ENCODE data around the gene GPC1. TPM values are rescaled to one million over a fixed set of nuclear protein-coding genes. Genes with fewer than 3 reads are reported as not detected.

GPC1 gene
- total and polyA plus RNA-seq, 2 donors (not counting 3 experiments of a cell fraction or from before 2014, with no cell fraction given), result 9.6 to 31.1 TPM

GRCh38 chr2:240500561-240501423, 65.3 kb downstream of the GPC1 start:
- no TSS peak for BruUV-seq (replicated peaks)
- DNase-seq (ENCODE audit: low read depth, low spot score), result no peak
- intact Hi-C loops (cut with micrococcal nuclease) (no loop called here), dilution Hi-C loops (cut with MboI; ENCODE audit: extremely low pct_ligation_motif_present, low sequenced_read_pairs) (no loop called here)
- H3K4me2 ChIP-seq (ENCODE audit: insufficient read depth, low read length), result no peak overlapping the region
- FAIRE-seq, result no peak
- ChIA-PET CTCF (no interaction called here), POLR2A (no interaction called here)
- no peaks in the 10 kb centered on the region for H3K9me1 ChIP-seq (replicated peaks; ENCODE audit: control insufficient read depth, extremely low read depth, insufficient read depth, low read length)
- H3K36me3 ChIP-seq (ENCODE audit: control insufficient read depth in 2 of 2, extremely low read depth in 1 of 2, insufficient read depth in 2 of 2, low read length in 2 of 2), result no peaks in the 10 kb centered on the region
- no peak for TF ChIP-seq FOS (IDR thresholded peaks at IDR 0.05; ENCODE audit: borderline replicate concordance, insufficient read depth, low read length)
- TF ChIP-seq JUN (IDR thresholded peaks at IDR 0.05; ENCODE audit: borderline replicate concordance, insufficient read depth, insufficient read length, low read depth), result no peak
- no peaks in the 10 kb centered on the region for H4K20me1 ChIP-seq (replicated peaks; ENCODE audit: control insufficient read depth, extremely low read depth, insufficient read depth, low read length)
- H3K9me3 ChIP-seq (replicated peaks; ENCODE audit: control insufficient read depth, insufficient read depth, low read length), result no peaks in the 10 kb centered on the region
- H3K27ac ChIP-seq (ENCODE audit: insufficient read depth, low read depth, low read length), result no peak overlapping the region
- H3K4me1 ChIP-seq (ENCODE audit: control insufficient read depth, extremely low read depth, insufficient read depth, low read length), result no peaks in the 10 kb centered on the region
- no peak overlapping the region for H2AFZ ChIP-seq (ENCODE audit: low read depth, low read length)
- no peaks in the 10 kb centered on the region for H3K27me3 ChIP-seq (ENCODE audit: control insufficient read depth in 2 of 2, insufficient read depth in 2 of 2, low read length in 2 of 2)
- H3K9ac ChIP-seq (replicated peaks; ENCODE audit: extremely low read depth, insufficient read depth, low read length), result no peak overlapping the region
- no peak overlapping the region for H3K4me3 ChIP-seq (replicated peaks in 1 of 3; ENCODE audit: insufficient read depth in 1 of 3, low read depth in 1 of 3, low read length in 3 of 3)
- no peaks in the 10 kb centered on the region for H3K79me2 ChIP-seq (ENCODE audit: control insufficient read depth, insufficient read depth, low read length)

DNA sequence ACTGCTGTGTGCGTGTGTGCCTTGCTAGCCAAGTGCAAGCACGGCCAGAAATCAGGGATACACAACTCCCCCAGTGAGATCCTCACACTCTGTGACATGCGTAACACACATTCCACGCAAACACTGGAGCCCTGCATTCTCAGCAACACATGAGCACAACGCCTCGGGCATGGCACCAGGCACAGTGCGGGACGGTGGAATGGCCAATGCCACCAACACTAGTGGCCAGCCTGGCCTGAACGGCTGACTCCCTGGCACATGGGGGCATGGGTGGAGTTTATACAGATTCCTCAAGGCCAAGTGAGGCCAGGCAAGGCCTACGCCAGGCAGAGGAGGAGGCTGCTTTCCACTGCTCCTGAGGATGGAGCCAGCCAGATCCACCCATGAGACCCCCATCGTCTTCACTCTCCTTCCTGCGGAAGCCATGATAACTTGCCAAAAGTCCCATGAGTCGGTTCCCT, 66.1 kb downstream of the GPC1 start:
- Histone ChIP-seq H4K20me1 (replicated peaks; ENCODE audit: control insufficient read depth, extremely low read depth, insufficient read depth, low read length) (no peaks in the 10 kb centered on the region), H3K27me3 (ENCODE audit: control insufficient read depth in 2 of 2, insufficient read depth in 2 of 2, low read length in 2 of 2) (no peaks in the 10 kb centered on the region), H3K27ac (ENCODE audit: insufficient read depth, low read depth, low read length) (no peak overlapping the region), H3K79me2 (ENCODE audit: control insufficient read depth, insufficient read depth, low read length) (no peaks in the 10 kb centered on the region), H3K9me3 (replicated peaks; ENCODE audit: control insufficient read depth, insufficient read depth, low read length) (no peaks in the 10 kb centered on the region), H3K4me2 (ENCODE audit: insufficient read depth, low read length) (no peak overlapping the region), H3K4me1 (ENCODE audit: control insufficient read depth, extremely low read depth, insufficient read depth, low read length) (no peaks in the 10 kb centered on the region), H2AFZ (ENCODE audit: low read depth, low read length) (no peak overlapping the region), H3K9me1 (replicated peaks; ENCODE audit: control insufficient read depth, extremely low read depth, insufficient read depth, low read length) (no peaks in the 10 kb centered on the region), H3K36me3 (ENCODE audit: control insufficient read depth in 2 of 2, extremely low read depth in 1 of 2, insufficient read depth in 2 of 2, low read length in 2 of 2) (no peaks in the 10 kb centered on the region), H3K9ac (replicated peaks; ENCODE audit: extremely low read depth, insufficient read depth, low read length) (no peak overlapping the region), H3K4me3 (replicated peaks in 1 of 3; ENCODE audit: insufficient read depth in 1 of 3, low read depth in 1 of 3, low read length in 3 of 3) (no peak overlapping the region)
- POLR2A ChIA-PET, result no interaction called here
- dilution Hi-C loops (cut with MboI; ENCODE audit: extremely low pct_ligation_motif_present, low sequenced_read_pairs) (no loop called here), intact Hi-C loops (cut with micrococcal nuclease) (no loop called here)
- FAIRE-seq (no peak), DNase-seq (ENCODE audit: low read depth, low spot score) (no peak)
- TF ChIP-seq MAX (IDR thresholded peaks at IDR 0.05; ENCODE audit: insufficient read depth, insufficient read length) (no peak), EZH2 (IDR thresholded peaks at IDR 0.05; ENCODE audit: borderline replicate concordance, low read depth, low read length, severe bottlenecking) (no peak), JUN (IDR thresholded peaks at IDR 0.05; ENCODE audit: borderline replicate concordance, insufficient read depth, insufficient read length, low read depth) (no peak), FOS (IDR thresholded peaks at IDR 0.05; ENCODE audit: borderline replicate concordance, insufficient read depth, low read length) (no peak), MYC (IDR thresholded peaks at IDR 0.05; ENCODE audit: low read depth, low read length) (no peak), POLR2A (IDR thresholded peaks at IDR 0.05; ENCODE audit: low read depth, low read length) (no peak), GATA2 (IDR thresholded peaks at IDR 0.05; ENCODE audit: insufficient read depth, insufficient read length, low read depth, low read length) (no peak), POLR2AphosphoS5 (IDR thresholded peaks at IDR 0.05; ENCODE audit: insufficient read depth, low read depth, low read length) (no peak), CTCF (IDR thresholded peaks at IDR 0.05; ENCODE audit: extremely low read depth in 1 of 2, insufficient read depth in 1 of 2, low read depth in 1 of 2, low read length in 2 of 2) (no peak)
- CTCF ChIA-PET, result no interaction called here
- no TSS peak for BruUV-seq (replicated peaks)
